Choroid plexus epithelial cell (primary cell): ENCODE results near the gene EXOC3L4.

ENCODE experiments used
- DNase-seq: peaks from one replicate; pipeline ENCODE4 v3.0.0-alpha.2; 2010; ENCODE audit warnings: low read depth
- H3K4me3 ChIP-seq: 2 replicates; pipeline ENCODE4 v1.5.1; 2011; ENCODE audit warnings: low read depth, mild to moderate bottlenecking, control low read depth, low read length, moderate library complexity
- CTCF ChIP-seq: conservative IDR thresholded peaks from 2 replicates; pipeline ENCODE4 v1.5.1; 2011; ENCODE audit warnings: low read depth, mild to moderate bottlenecking, control low read depth, inconsistent platforms, low read length, moderate library complexity

Gene EXOC3L4

DNA sequence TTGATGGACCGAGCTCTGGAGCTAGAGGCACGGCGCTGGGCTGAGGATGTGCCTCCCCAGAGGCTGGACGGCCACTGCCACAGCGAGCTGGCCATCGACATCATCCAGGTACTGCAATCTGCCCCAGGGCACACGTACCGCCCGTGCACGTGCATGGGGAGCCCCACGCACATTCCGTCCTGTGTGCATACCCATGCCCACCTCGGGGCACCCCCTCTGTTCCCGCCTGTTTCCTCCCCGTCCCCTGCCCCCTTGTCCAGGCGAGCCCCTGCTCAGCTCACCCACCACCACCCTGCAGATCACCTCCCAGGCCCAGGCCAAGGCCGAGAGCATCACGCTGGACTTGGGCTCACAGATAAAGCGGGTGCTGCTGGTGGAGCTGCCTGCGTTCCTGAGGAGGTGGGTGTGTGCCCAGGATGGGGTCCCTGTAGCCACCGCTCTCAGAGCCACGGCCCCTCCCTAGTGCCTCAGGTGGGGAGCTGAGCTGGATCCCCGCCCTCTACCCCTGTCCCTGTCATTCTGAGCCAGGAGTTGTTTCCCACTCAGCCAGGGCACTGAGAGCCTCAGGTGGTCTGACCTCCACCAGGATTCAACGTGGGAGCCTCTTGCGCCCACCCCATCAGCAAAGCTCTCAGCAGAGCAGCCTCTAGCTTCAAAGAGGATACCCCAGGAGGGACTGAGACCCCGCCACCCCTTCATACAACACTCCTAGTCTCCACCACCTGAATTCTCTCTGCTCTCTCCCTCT, 35.7 kb downstream of the EXOC3L4 start:
- TF ChIP-seq CTCF, result no peak
- H3K4me3 ChIP-seq, result no peak overlapping the region
- no peak for DNase-seq

GRCh38 chr14:103130965-103131364, 36.4 kb downstream of the EXOC3L4 start:
- DNase-seq, result peak; percentile 92
- TF ChIP-seq CTCF, result no peak
- H3K4me3 ChIP-seq, result no peak overlapping the region

GRCh38 chr14:103131580-103131979, 37.1 kb downstream of the EXOC3L4 start:
- DNase-seq, result no peak
- no peak overlapping the region for H3K4me3 ChIP-seq
- TF ChIP-seq CTCF, result no peak

- TF ChIP-seq CTCF, result no peak
- no peak overlapping the region for H3K4me3 ChIP-seq
- DNase-seq, result peak; percentile 89
Observed at GRCh38 chr14:103132381-103133209, 38.1 kb downstream of the EXOC3L4 start.

GRCh38 chr14:103133210-103134140, 39.0 kb downstream of the EXOC3L4 start:
- H3K4me3 ChIP-seq, result no peak overlapping the region
- TF ChIP-seq CTCF, result no peak
- no peak for DNase-seq

DNA sequence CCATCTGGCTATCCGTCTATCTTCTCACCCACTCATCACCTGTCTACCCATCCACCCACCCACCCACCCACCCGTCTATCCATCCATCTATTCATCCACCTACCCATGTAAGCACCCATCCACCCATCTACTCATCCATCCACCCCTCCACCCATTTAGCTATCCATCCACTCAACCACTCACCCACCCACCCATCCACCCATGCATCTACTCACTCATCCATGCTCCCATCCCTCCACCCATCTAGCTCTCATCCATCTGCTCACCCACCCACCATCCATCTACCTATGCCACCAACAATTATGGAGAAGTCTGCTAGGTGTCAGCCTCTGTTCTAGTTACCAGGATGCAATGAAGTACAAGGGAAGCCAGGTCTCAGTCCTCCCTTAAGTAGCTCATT, 39.9 kb downstream of the EXOC3L4 start:
- DNase-seq, result no peak
- TF ChIP-seq CTCF, result no peak
- no peak overlapping the region for H3K4me3 ChIP-seq
